ENCODE measurements around the gene CTTNBP2.
"Not testable (repeated sequence)": the region's sequence is repeated elsewhere in the genome, so short reads cannot be mapped to it uniquely, and the experiment has no call there.

Gene CTTNBP2

GRCh38 chr7:117737926-117738325 lies 135.3 kb downstream of the CTTNBP2 start:
- DNase-seq (ENCODE audit: low spot score): peak; percentile 76

GRCh38 chr7:117731455-117731854 lies 141.8 kb downstream of the CTTNBP2 start:
- DNase-seq (ENCODE audit: low spot score): no peak

GRCh38 chr7:117730390-117730789 lies 142.9 kb downstream of the CTTNBP2 start:
- no peak for DNase-seq (ENCODE audit: low spot score)

GRCh38 chr7:117728890-117729624 lies 144.2 kb downstream of the CTTNBP2 start:
- peak; percentile 80 for DNase-seq (ENCODE audit: low spot score)

- DNase-seq (ENCODE audit: low spot score): no peak
These were observed 148.3 kb downstream of the CTTNBP2 start for GRCh38 chr7:117724898-117725297.

- DNase-seq (ENCODE audit: low spot score): peak; percentile 73
These were observed 153.9 kb downstream of the CTTNBP2 start for GRCh38 chr7:117719377-117719776.

GRCh38 chr7:117718116-117718835 lies 155.0 kb downstream of the CTTNBP2 start:
- no peak for DNase-seq (ENCODE audit: low spot score)

GRCh38 chr7:117717357-117717756 lies 155.9 kb downstream of the CTTNBP2 start:
- no peak for DNase-seq (ENCODE audit: low spot score)

GRCh38 chr7:117716707-117717299 lies 156.4 kb downstream of the CTTNBP2 start:
- no peak for DNase-seq (ENCODE audit: low spot score)

- peak; percentile 77 for DNase-seq (ENCODE audit: low spot score)
These were observed 157.3 kb downstream of the CTTNBP2 start for GRCh38 chr7:117715784-117716445.

- no peak for DNase-seq (ENCODE audit: low spot score)
These were observed 161.7 kb downstream of the CTTNBP2 start for GRCh38 chr7:117711556-117711955.

GRCh38 chr7:117708173-117708572 lies 165.1 kb downstream of the CTTNBP2 start:
- not testable (repeated sequence) for DNase-seq (ENCODE audit: low spot score)

- no peak for DNase-seq (ENCODE audit: low spot score)
These were observed 166.2 kb downstream of the CTTNBP2 start for GRCh38 chr7:117707080-117707479.

GRCh38 chr7:117706210-117706609 lies 167.0 kb downstream of the CTTNBP2 start:
- DNase-seq (ENCODE audit: low spot score): no peak

GRCh38 chr7:117705630-117706029 lies 167.6 kb downstream of the CTTNBP2 start:
- no peak for DNase-seq (ENCODE audit: low spot score)

- no peak for DNase-seq (ENCODE audit: low spot score)
These were observed 169.2 kb downstream of the CTTNBP2 start for GRCh38 chr7:117704063-117704462.

- no peak for DNase-seq (ENCODE audit: low spot score)
These were observed 175.2 kb downstream of the CTTNBP2 start for GRCh38 chr7:117698018-117698417.

- DNase-seq (ENCODE audit: low spot score): no peak
These were observed 180.9 kb downstream of the CTTNBP2 start for GRCh38 chr7:117692338-117692737.

- DNase-seq (ENCODE audit: low spot score): no peak
These were observed 183.1 kb downstream of the CTTNBP2 start for GRCh38 chr7:117690147-117690546.

GRCh38 chr7:117689406-117689805 lies 183.8 kb downstream of the CTTNBP2 start:
- DNase-seq (ENCODE audit: low spot score): no peak

- DNase-seq (ENCODE audit: low spot score): no peak
These were observed 185.1 kb downstream of the CTTNBP2 start for GRCh38 chr7:117688126-117688525.

- DNase-seq (ENCODE audit: low spot score): no peak
These were observed 186.8 kb downstream of the CTTNBP2 start for GRCh38 chr7:117686311-117686935.

All from putamen (tissue), 1 donor.